ENCODE data around the gene COLEC12.

Gene COLEC12

GRCh38 chr18:272650-273049 is 227.9 kb downstream of the COLEC12 start:
- no peaks in the 10 kb centered on the region for H3K36me3 Mint-ChIP-seq
- no peak overlapping the region for H3K27ac Mint-ChIP-seq
- CTCF ChIA-PET, result no interaction called here

GRCh38 chr18:269480-270095 is 230.9 kb downstream of the COLEC12 start:
- peaks cover 5% of the 10 kb centered on the region for H3K27me3 Mint-ChIP-seq
- H3K4me1 Mint-ChIP-seq, result peaks cover 37% of the 10 kb centered on the region
- no peaks in the 10 kb centered on the region for H3K9me3 Mint-ChIP-seq
- CTCF ChIA-PET, result no interaction called here
- H3K27ac Mint-ChIP-seq, result no peak overlapping the region
- peaks cover 4% of the 10 kb centered on the region for H3K36me3 Mint-ChIP-seq
- peak overlapping the region; percentile 97 for H3K4me3 Mint-ChIP-seq
- DNase-seq, result no peak

More at GRCh38 chr18:272650-273049, 227.9 kb downstream of the COLEC12 start:
- Mint-ChIP-seq H3K9me3 (no peaks in the 10 kb centered on the region), H3K4me1 (peaks cover 18% of the 10 kb centered on the region), H3K4me3 (no peak overlapping the region), H3K27me3 (peaks cover 11% of the 10 kb centered on the region)
- no peak for DNase-seq

- Mint-ChIP-seq H3K36me3 (peaks cover 13% of the 10 kb centered on the region), H3K27ac (peak within 1 kb of the TSS; percentile 98), H3K27me3 (peaks cover 5% of the 10 kb centered on the region), H3K4me1 (peaks cover 37% of the 10 kb centered on the region), H3K4me3 (peak within 1 kb of the TSS; percentile 97), H3K9me3 (no peaks in the 10 kb centered on the region)
- DNase-seq, result peak; percentile 96
- CTCF ChIA-PET, result interaction anchor here (0.6 to 1.6 kb wide), 5 partner anchors 12 to 474 kb away, joined by 3 to 5 read pairs (median 4); partner anchors contain the start of gene ENOSF1
Observed at GRCh38 chr18:267688-268552, 232.6 kb downstream of the COLEC12 start, which contains the start of gene THOC1. TSS of gene THOC1 (minus strand) at chr18:268047. CDS start at chr18:268019, 28 bp downstream.

- H3K36me3 Mint-ChIP-seq, result peaks cover 13% of the 10 kb centered on the region
- peak overlapping the region; percentile 97 for H3K4me3 Mint-ChIP-seq
- CTCF ChIA-PET, result interaction anchor here (0.6 to 1.3 kb wide), 3 partner anchors 12 to 435 kb away, joined by 3 to 5 read pairs (median 4); no protein-coding TSS in a partner anchor
- H3K27me3 Mint-ChIP-seq, result peaks cover 5% of the 10 kb centered on the region
- peak overlapping the region; percentile 98 for H3K27ac Mint-ChIP-seq
- DNase-seq, result no peak
- H3K4me1 Mint-ChIP-seq, result peaks cover 37% of the 10 kb centered on the region
- H3K9me3 Mint-ChIP-seq, result no peaks in the 10 kb centered on the region
Observed at GRCh38 chr18:267380-267687, 233.2 kb downstream of the COLEC12 start.
